Hepatocyte (in vitro differentiated cells): ENCODE measurements around the gene KHDRBS1.

ENCODE experiments used
- EZH2 ChIP-seq: fragments of 200-600 bp; sonication (generic); IDR thresholded peaks from 2 replicates; pipeline ENCODE4 v1.6.1; 2016; ENCODE audit warnings: antibody characterized with exemption, mild to moderate bottlenecking, borderline replicate concordance
- TF ChIP-seq, protein P1 (sequence below): fragments of 200-600 bp; sonication (generic); IDR thresholded peaks from 2 replicates; pipeline ENCODE4 v1.5.1; 2016; ENCODE audit warnings: antibody characterized with exemption, mild to moderate bottlenecking; ENCODE audit not compliant: poor library complexity

DNA sequence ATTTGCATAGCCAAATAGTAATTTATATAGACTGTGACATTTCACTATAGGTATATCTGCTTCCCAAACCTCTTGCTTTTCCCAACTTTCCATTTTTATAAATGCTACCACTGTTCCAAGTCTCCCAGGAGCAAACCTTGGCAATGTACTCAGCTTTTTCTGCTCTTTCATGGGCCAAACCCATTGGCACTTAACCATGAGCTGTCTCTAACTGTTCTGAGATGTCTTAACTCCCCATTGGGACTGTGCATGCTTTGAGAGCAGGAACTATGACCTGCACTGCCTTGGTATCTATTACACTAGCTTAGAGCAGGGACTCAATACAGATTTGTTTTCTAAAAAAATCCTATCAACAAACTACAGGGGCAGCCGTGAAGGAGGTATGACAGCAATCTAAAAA lies 22.5 kb upstream of the KHDRBS1 start:
- TF ChIP-seq, protein P1, sequence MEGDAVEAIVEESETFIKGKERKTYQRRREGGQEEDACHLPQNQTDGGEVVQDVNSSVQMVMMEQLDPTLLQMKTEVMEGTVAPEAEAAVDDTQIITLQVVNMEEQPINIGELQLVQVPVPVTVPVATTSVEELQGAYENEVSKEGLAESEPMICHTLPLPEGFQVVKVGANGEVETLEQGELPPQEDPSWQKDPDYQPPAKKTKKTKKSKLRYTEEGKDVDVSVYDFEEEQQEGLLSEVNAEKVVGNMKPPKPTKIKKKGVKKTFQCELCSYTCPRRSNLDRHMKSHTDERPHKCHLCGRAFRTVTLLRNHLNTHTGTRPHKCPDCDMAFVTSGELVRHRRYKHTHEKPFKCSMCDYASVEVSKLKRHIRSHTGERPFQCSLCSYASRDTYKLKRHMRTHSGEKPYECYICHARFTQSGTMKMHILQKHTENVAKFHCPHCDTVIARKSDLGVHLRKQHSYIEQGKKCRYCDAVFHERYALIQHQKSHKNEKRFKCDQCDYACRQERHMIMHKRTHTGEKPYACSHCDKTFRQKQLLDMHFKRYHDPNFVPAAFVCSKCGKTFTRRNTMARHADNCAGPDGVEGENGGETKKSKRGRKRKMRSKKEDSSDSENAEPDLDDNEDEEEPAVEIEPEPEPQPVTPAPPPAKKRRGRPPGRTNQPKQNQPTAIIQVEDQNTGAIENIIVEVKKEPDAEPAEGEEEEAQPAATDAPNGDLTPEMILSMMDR = no peak
- no peak for TF ChIP-seq EZH2
